ENCODE results near the gene FADS6. TPM values are rescaled to one million over a fixed set of nuclear protein-coding genes. Genes with fewer than 3 reads are reported as not detected.
A peak's percentile ranks its signal among the peaks of the same experiment; 100 is the strongest.

The FADS6 gene
- total and polyA plus RNA-seq, 2 of the 13 experiments (the other 11 are each of a cell fraction or from before 2014, with no cell fraction given), result 0.11 TPM

GRCh38 chr17:74872313-74873036 is 21.0 kb downstream of the FADS6 start, which contains the start of gene FDXR (continued):
- TF ChIP-seq EHMT2 (IDR thresholded peaks at IDR 0.05; ENCODE audit: borderline replicate concordance, low read depth, low read length) (no peak), ZNF816 (CRISPR knock-in tag; IDR thresholded peaks at IDR 0.05; ENCODE audit: borderline replicate concordance) (0 out of 2 replicates have a peak, but pooled peaks have one; percentile 44), TEAD3 (CRISPR knock-in tag; optimal IDR thresholded peaks at IDR 0.05; ENCODE audit: borderline replicate concordance) (no peak), ZMYM2 (CRISPR knock-in tag; IDR thresholded peaks at IDR 0.05) (no peak), REXO4 (CRISPR knock-in tag; IDR thresholded peaks at IDR 0.05; ENCODE audit: borderline replicate concordance) (no peak), ARHGAP35 (CRISPR knock-in tag; IDR thresholded peaks at IDR 0.05; ENCODE audit: borderline replicate concordance) (peak; percentile 94), MED8 (CRISPR knock-in tag; IDR thresholded peaks at IDR 0.05; ENCODE audit: insufficient replicate concordance) (no peak), NPAS2 (CRISPR knock-in tag; IDR thresholded peaks at IDR 0.05; ENCODE audit: borderline replicate concordance) (no peak), ZNF160 (CRISPR knock-in tag; IDR thresholded peaks at IDR 0.05) (no peak), ZNF432 (CRISPR knock-in tag; IDR thresholded peaks at IDR 0.05; ENCODE audit: borderline replicate concordance) (no peak), CREB1 (IDR thresholded peaks at IDR 0.05) (no peak), CREB1 (CRISPR knock-in tag; IDR thresholded peaks at IDR 0.05) (no peak), ZNF720 (CRISPR knock-in tag; IDR thresholded peaks at IDR 0.05) (no peak), ETV5 (CRISPR knock-in tag; IDR thresholded peaks at IDR 0.05; ENCODE audit: borderline replicate concordance) (peak; percentile 43), ZNF761 (CRISPR knock-in tag; conservative IDR thresholded peaks at IDR 0.05) (peak; percentile 66), FOSL2 (CRISPR knock-in tag; IDR thresholded peaks at IDR 0.05) (peak; percentile 33; the same call in 1 of the 2 replicates), MBD4 (IDR thresholded peaks at IDR 0.05; ENCODE audit: borderline replicate concordance, low read length) (no peak), HDAC2 (CRISPR knock-in tag; IDR thresholded peaks at IDR 0.05) (0 out of 2 replicates have a peak, but pooled peaks have one; percentile 32), ZNF772 (CRISPR knock-in tag; IDR thresholded peaks at IDR 0.05) (peak; percentile 86), ZNF781 (CRISPR knock-in tag; IDR thresholded peaks at IDR 0.05; ENCODE audit: borderline replicate concordance, not compliant biosample characterization) (peak; percentile 85), TBL1XR1 (IDR thresholded peaks at IDR 0.05; ENCODE audit: borderline replicate concordance, low read length, partially characterized antibody) (no peak), RARA (CRISPR knock-in tag; IDR thresholded peaks at IDR 0.05) (0 out of 2 replicates have a peak, but pooled peaks have one; percentile 27), BRCA1 (CRISPR knock-in tag; IDR thresholded peaks at IDR 0.05) (peak; percentile 93; the same call in 1 of the 2 replicates), PCBP2 (optimal IDR thresholded peaks at IDR 0.05; ENCODE audit: low read depth, low read length, poor library complexity, severe bottlenecking) (no peak), SALL1 (CRISPR knock-in tag; IDR thresholded peaks at IDR 0.05) (peak; percentile 76), ZNF569 (CRISPR knock-in tag; IDR thresholded peaks at IDR 0.05; ENCODE audit: borderline replicate concordance) (no peak)
- TF ChIP-seq, protein P1, sequence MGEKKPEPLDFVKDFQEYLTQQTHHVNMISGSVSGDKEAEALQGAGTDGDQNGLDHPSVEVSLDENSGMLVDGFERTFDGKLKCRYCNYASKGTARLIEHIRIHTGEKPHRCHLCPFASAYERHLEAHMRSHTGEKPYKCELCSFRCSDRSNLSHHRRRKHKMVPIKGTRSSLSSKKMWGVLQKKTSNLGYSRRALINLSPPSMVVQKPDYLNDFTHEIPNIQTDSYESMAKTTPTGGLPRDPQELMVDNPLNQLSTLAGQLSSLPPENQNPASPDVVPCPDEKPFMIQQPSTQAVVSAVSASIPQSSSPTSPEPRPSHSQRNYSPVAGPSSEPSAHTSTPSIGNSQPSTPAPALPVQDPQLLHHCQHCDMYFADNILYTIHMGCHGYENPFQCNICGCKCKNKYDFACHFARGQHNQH (CRISPR knock-in tag; IDR thresholded peaks at IDR 0.05), result peak; percentile 52
- TF ChIP-seq, protein P2, sequence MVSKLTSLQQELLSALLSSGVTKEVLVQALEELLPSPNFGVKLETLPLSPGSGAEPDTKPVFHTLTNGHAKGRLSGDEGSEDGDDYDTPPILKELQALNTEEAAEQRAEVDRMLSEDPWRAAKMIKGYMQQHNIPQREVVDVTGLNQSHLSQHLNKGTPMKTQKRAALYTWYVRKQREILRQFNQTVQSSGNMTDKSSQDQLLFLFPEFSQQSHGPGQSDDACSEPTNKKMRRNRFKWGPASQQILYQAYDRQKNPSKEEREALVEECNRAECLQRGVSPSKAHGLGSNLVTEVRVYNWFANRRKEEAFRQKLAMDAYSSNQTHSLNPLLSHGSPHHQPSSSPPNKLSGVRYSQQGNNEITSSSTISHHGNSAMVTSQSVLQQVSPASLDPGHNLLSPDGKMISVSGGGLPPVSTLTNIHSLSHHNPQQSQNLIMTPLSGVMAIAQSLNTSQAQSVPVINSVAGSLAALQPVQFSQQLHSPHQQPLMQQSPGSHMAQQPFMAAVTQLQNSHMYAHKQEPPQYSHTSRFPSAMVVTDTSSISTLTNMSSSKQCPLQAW (CRISPR knock-in tag; IDR thresholded peaks at IDR 0.05), result no peak; the same call in 1 of the 2 replicates
